Measurements from ENCODE around the gene SLC7A7.
"Not testable (repeated sequence)": the region's sequence is repeated elsewhere in the genome, so short reads cannot be mapped to it uniquely, and the experiment has no call there.

Gene SLC7A7

GRCh38 chr14:22786685-22787084, 28.6 kb downstream of the SLC7A7 start:
- no peak for DNase-seq (ENCODE audit: low spot score)

- DNase-seq (ENCODE audit: low spot score): no peak
Measured at GRCh38 chr14:22781301-22781991, 33.8 kb downstream of the SLC7A7 start.

GRCh38 chr14:22780941-22781300, 34.3 kb downstream of the SLC7A7 start:
- no peak for DNase-seq (ENCODE audit: low spot score)

GRCh38 chr14:22780105-22780679, 35.0 kb downstream of the SLC7A7 start:
- DNase-seq (ENCODE audit: low spot score): no peak

- no peak for DNase-seq (ENCODE audit: low spot score)
Measured at GRCh38 chr14:22778084-22778483, 37.2 kb downstream of the SLC7A7 start.

- DNase-seq (ENCODE audit: low spot score): not testable (repeated sequence)
Measured at GRCh38 chr14:22776849-22777248, 38.4 kb downstream of the SLC7A7 start.

GRCh38 chr14:22776215-22776614, 39.0 kb downstream of the SLC7A7 start:
- DNase-seq (ENCODE audit: low spot score): no peak

- no peak for DNase-seq (ENCODE audit: low spot score)
Measured at GRCh38 chr14:22774011-22774706, 41.1 kb downstream of the SLC7A7 start.

- DNase-seq (ENCODE audit: low spot score): no peak
Measured at GRCh38 chr14:22773162-22774010, 41.8 kb downstream of the SLC7A7 start.

- no peak for DNase-seq (ENCODE audit: low spot score)
Measured at GRCh38 chr14:22772725-22773124, 42.5 kb downstream of the SLC7A7 start.

- DNase-seq (ENCODE audit: low spot score): no peak
Measured at GRCh38 chr14:22770481-22771187, 44.6 kb downstream of the SLC7A7 start.

GRCh38 chr14:22769369-22769768, 45.9 kb downstream of the SLC7A7 start:
- DNase-seq (ENCODE audit: low spot score): no peak

GRCh38 chr14:22768947-22769346, 46.3 kb downstream of the SLC7A7 start:
- DNase-seq (ENCODE audit: low spot score): no peak

- DNase-seq (ENCODE audit: low spot score): no peak
Measured at GRCh38 chr14:22767323-22767589, 48.0 kb downstream of the SLC7A7 start.

- peak; percentile 97 for DNase-seq (ENCODE audit: low spot score)
Measured at GRCh38 chr14:22766457-22767322, 48.5 kb downstream of the SLC7A7 start, which contains the start of gene OXA1L. Gene OXA1L (plus strand): TSS chr14:22766688. CDS start chr14:22766702, 14 bp downstream.

GRCh38 chr14:22764382-22764781, 50.9 kb downstream of the SLC7A7 start:
- DNase-seq (ENCODE audit: low spot score): no peak

- DNase-seq (ENCODE audit: low spot score): no peak
Measured at GRCh38 chr14:22761734-22762133, 53.5 kb downstream of the SLC7A7 start.

GRCh38 chr14:22757972-22758650, 57.1 kb downstream of the SLC7A7 start:
- DNase-seq (ENCODE audit: low spot score): not testable (repeated sequence)

GRCh38 chr14:22753586-22753985, 61.6 kb downstream of the SLC7A7 start:
- DNase-seq (ENCODE audit: low spot score): no peak

- no peak for DNase-seq (ENCODE audit: low spot score)
Measured at GRCh38 chr14:22752422-22752821, 62.8 kb downstream of the SLC7A7 start.
